Heart left ventricle (tissue), 13 donors: ENCODE results near the gene KIAA1614.

Experiments
- POLR2A ChIP-seq, 2 donors: fragments of 450-650 bp; IDR thresholded peaks; one replicate each; pipeline ENCODE4 v1.6.1; 2017; ENCODE audit warnings: antibody characterized with exemption in 2 of 2, mild to moderate bottlenecking in 2 of 2, moderate library complexity in 2 of 2
- TF ChIP-seq, protein P1 (sequence below), 12 donors: fragments of 200-600 bp; sonication (generic) in 4 of 12; IDR thresholded peaks; one replicate each; pipeline versions ENCODE4 v1.5.0 to v1.8.0; 2018 to 2022; ENCODE audit warnings: antibody characterized with exemption in 12 of 12, mild to moderate bottlenecking in 5 of 12
- donor health status: ischemic (EF 13 %, LVEDD 7.1; RV severe dilation, severe dysfunction).
- donor health status: DM: no; HTN: yes; CAD: no.
- donor health status: DM: no; HTN: no; CAD: no.
- donor health status: ischemic (EF 25% LVEDD 6.9; RV normal size, moderate dysfunction).
- donor health status: ischemic (EF 25% LVEDD 5.7; RV mildly dilated, moderate dysfunction).
- donor health status: ischemic (EF 35%, LVEDD 5.7; RV mildly dilated, moderate dysfunction).
- donor health status: nonischemic (EF 11% LVEDD 7.7; RV severe dilation, severe dysfunction).
- donor health status: DM: yes; HTN: yes; CAD: no.
- donor health status: PGD.
- donor health status: ischemic (EF 29% LVEDD 5.4; RV normal size, mild dysfunction).
- donor health status: nonischemic (EF 23%, LVEDD 6.1; RV moderate dilation, normal function).

DNA sequence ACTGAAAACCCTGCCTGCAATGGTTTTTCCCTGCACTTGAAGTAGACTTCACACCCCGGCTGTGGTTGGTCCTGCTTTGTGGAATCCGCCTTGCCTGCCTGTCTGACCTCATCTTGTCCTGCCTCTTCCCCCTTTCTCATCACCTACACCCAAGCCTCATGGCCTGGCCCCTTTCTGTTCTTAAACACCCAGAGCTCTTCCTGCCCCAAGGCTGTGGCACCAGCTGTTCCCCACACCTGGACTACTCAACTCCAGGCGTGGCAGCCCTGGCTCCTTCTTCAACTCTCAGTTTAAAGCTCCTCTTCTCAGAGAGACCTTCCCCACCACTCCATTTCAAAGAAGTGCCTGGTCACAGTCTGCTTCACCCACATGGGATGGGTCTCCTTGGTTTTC is 27.0 kb downstream of the KIAA1614 start:
- TF ChIP-seq, protein P1, sequence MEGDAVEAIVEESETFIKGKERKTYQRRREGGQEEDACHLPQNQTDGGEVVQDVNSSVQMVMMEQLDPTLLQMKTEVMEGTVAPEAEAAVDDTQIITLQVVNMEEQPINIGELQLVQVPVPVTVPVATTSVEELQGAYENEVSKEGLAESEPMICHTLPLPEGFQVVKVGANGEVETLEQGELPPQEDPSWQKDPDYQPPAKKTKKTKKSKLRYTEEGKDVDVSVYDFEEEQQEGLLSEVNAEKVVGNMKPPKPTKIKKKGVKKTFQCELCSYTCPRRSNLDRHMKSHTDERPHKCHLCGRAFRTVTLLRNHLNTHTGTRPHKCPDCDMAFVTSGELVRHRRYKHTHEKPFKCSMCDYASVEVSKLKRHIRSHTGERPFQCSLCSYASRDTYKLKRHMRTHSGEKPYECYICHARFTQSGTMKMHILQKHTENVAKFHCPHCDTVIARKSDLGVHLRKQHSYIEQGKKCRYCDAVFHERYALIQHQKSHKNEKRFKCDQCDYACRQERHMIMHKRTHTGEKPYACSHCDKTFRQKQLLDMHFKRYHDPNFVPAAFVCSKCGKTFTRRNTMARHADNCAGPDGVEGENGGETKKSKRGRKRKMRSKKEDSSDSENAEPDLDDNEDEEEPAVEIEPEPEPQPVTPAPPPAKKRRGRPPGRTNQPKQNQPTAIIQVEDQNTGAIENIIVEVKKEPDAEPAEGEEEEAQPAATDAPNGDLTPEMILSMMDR (IDR thresholded peaks at IDR 0.05): no peak
- TF ChIP-seq POLR2A (IDR thresholded peaks at IDR 0.05): no peak
